Measurements from ENCODE around the gene PREX1.

GRCh38 chr20:48822879-48823385, 4.9 kb downstream of the PREX1 start:
- TF ChIP-seq CTCF (IDR thresholded peaks at IDR 0.05 in 4 of 5, conservative IDR thresholded peaks at IDR 0.05 in 1 of 5) = no peak
- TF ChIP-seq POLR2A (IDR thresholded peaks at IDR 0.05) = no peak

Measured in gastrocnemius medialis (tissue), 4 donors.